GM12865 (cell line): ENCODE results near the gene JADE1.

ENCODE experiments used
- DNase-seq: peaks from one replicate; pipeline ENCODE4 v3.0.0; 2010; ENCODE audit warnings: low read depth
- H3K4me3 ChIP-seq: 2 replicates; pipeline ENCODE4 v1.5.1; 2011; ENCODE audit warnings: mild to moderate bottlenecking, low read depth, low read length, control low read depth
- TF ChIP-seq, protein P1 (sequence below): IDR thresholded peaks from 2 replicates; pipeline ENCODE4 v1.5.1; 2011; ENCODE audit warnings: low read length, control low read depth, low read depth, inconsistent platforms; ENCODE audit not compliant: insufficient read depth; ENCODE audit errors: missing control alignments

The JADE1 gene

DNA sequence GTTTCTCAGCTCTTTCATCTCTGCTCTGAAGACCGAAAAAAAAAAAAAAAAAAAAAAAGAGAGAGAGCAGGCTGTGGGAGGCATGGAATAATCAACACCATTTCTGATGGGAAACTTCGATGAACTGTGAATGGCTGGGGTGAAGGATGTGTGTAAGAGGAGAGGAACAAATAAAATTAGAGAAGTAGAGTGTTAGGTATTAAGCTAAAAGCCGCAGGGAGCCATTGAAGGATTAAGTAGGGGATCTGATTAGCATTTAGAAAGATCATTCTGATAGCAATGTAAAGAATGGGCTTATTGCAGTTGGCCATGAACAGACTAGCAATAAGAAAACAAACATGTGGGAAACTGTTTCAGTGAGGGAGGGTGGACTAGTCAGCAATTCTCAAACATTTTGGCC lies 33.6 kb upstream of the JADE1 start:
- no peak for DNase-seq
- H3K4me3 ChIP-seq = no peak overlapping the region
- TF ChIP-seq, protein P1, sequence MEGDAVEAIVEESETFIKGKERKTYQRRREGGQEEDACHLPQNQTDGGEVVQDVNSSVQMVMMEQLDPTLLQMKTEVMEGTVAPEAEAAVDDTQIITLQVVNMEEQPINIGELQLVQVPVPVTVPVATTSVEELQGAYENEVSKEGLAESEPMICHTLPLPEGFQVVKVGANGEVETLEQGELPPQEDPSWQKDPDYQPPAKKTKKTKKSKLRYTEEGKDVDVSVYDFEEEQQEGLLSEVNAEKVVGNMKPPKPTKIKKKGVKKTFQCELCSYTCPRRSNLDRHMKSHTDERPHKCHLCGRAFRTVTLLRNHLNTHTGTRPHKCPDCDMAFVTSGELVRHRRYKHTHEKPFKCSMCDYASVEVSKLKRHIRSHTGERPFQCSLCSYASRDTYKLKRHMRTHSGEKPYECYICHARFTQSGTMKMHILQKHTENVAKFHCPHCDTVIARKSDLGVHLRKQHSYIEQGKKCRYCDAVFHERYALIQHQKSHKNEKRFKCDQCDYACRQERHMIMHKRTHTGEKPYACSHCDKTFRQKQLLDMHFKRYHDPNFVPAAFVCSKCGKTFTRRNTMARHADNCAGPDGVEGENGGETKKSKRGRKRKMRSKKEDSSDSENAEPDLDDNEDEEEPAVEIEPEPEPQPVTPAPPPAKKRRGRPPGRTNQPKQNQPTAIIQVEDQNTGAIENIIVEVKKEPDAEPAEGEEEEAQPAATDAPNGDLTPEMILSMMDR = no peak

DNA sequence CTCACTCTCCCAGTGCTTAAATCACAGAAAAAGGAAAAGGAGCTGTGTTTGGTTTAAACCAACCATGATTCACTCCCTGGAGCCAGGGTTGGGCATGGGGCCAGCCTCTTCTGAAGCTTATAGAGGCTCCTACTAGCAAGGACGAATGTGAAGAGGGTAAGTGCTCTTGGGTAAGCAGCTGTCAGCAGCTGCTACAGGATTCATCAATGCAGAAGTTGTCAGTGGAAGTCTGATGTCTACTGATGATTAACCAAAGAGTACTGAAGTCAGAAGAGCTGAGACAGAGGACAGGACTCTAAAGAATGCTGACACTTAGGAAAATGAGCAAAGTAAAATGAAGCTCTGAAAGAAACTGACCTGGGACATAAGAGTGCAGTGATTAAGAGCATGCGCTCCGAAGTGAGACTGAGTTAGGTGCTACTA lies 32.7 kb upstream of the JADE1 start:
- DNase-seq = no peak
- TF ChIP-seq, protein P1 = no peak
- no peak overlapping the region for H3K4me3 ChIP-seq

DNA sequence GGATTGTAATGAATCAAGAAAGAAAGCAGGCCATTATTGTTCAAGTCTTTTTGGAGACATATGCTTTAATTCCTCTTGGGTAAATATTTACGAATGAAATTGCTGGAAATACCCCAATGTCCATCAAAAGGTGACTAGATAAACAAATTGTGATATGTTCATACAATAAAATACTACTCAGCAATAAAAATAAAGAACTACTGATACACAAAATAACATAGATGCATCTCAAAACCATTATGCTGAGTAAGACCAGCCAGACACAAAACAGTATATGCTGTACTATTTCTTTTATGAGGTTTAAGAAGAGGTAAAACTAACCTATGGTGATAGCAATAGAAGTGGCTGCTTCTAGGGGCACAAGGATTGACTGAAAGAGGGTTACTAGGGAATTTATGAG lies 28.8 kb upstream of the JADE1 start:
- TF ChIP-seq, protein P1 = no peak
- no peak for DNase-seq
- H3K4me3 ChIP-seq = no peak overlapping the region

DNA sequence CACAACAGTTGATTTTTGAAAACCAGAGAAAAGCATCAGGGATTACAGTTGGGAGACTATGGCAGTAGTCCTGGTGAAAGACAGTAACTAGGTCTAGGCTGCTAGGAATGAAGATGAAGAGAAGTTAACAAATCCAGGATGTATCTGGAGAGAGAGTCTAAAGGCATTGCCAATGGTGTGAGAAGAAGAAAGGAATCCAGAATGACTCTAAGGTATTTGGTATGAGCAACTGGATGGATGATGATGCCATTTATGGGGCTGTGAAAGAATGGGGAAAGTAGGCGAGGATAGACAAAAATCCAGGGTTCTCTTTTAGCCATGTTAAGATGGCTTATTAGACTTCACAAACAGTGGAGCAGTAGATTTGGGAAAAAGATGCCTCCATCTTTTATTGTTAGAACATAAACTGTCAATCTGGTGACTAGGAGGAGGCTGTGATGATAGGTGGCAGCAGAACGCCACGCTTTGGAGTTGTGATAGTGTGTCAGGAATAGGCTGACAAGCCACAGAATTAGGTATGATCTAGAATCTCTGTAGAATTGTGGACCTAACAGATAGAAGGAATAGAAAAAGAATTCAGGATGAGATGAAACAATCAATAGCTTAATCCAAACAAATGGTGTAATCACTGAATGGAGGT lies 27.3 kb upstream of the JADE1 start:
- H3K4me3 ChIP-seq = no peak overlapping the region
- TF ChIP-seq, protein P1 = peak; percentile 42
- peak; percentile 49 for DNase-seq

DNA sequence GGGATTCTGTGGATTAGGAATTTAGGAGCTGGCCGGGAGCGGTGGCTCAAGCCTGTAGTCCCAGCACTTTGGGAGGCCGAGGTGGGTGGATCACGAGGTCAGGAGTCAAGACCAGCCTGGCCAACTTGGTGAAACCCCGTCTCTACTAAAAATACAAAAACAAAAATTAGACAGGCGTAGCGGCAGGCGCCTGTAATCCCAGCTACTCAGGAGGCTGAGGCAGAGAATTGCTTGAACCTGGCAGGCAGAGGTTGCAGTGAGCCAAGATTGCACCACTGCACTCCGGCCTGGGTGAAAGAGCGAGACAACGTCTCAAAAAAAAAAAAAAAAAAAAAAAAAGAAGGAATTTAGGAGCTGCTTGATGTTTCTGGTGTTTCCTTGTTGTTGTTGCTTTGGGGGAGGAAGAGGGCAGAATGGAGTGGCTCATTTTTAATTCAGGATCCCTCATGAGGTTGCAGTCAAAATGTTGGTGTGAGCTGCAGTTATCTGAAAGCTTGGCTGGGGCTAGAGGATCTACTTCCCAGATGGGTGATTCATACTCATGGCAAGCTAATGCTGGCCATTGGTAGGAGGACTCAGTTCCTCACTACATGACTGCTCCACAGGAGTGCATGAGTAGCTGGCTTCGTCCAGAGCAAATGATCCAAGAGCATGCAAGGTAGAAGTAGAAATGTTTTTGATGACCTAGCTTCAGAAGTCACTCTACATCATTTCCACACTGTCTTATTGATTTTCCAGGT lies 26.5 kb upstream of the JADE1 start:
- TF ChIP-seq, protein P1 = no peak
- no peak for DNase-seq
- no peak overlapping the region for H3K4me3 ChIP-seq

DNA sequence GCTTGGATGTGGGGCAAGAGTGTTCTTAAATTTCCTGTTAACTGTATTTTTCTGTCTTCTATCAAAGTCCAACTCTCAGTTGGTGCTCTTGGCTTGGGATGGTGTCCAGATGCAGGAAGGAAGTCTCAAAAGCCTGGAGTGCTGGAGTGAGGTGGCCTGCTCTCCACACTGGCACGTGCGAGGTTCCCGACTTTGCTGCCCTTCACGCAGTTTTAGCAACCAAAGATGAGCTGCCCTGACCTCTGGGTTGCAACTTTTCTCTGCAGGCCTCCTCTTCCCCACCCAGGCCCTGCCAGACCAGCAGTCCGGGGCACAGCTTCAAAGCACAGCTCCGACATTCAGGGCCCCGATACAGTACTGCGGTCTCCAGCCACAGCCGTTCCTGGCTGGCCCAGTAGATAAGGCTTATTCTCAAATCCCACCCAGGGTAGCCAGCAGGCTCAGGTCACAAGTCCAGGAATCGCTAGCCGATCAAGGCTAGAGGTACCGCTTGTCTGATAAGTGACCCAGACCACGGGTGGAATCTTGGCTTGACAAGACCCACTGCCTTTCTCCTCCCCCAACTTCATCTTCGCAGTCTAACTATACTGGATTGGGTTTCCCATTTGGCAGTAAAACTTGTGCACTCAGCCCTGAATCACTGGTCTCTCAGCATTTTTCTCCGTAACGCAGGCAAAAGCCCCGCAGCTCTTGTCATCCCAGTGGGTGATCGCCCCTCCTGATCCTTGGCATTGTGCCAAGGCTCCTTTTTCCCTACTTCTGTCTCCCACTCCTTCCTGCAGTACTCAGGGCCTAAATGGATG lies 21.8 kb upstream of the JADE1 start:
- TF ChIP-seq, protein P1 = no peak
- no peak for DNase-seq
- H3K4me3 ChIP-seq = no peak overlapping the region
